Endodermal cell (in vitro differentiated cells): ENCODE measurements around the gene KCNQ1. TPM values are rescaled to one million over a fixed set of nuclear protein-coding genes. Genes with fewer than 3 reads are reported as not detected.

Source experiments
- DNase-seq: peaks from one replicate; pipeline ENCODE4 v3.0.0-alpha.2; 2017
- H3K27ac ChIP-seq: 2 replicates; pipeline ENCODE4 v1.5.1; 2013; ENCODE audit warnings: mild to moderate bottlenecking, low read depth, low read length, moderate library complexity
- H3K27me3 ChIP-seq: 2 replicates; pipeline ENCODE4 v1.6.1; 2013; ENCODE audit warnings: mild to moderate bottlenecking, low read length, moderate library complexity; ENCODE audit not compliant: insufficient read depth, control insufficient read depth, poor library complexity, severe bottlenecking
- H3K36me3 ChIP-seq: 2 replicates; pipeline ENCODE4 v1.7.0; 2013; ENCODE audit warnings: mild to moderate bottlenecking, low read length, moderate library complexity; ENCODE audit not compliant: control insufficient read depth, insufficient read depth
- H3K4me1 ChIP-seq: one replicate; pipeline ENCODE4 v1.7.0; 2013; ENCODE audit warnings: low read length; ENCODE audit not compliant: control insufficient read depth, insufficient read depth
- H3K4me3 ChIP-seq: 2 replicates; pipeline ENCODE4 v1.5.1; 2013; ENCODE audit warnings: mild to moderate bottlenecking, low read length, moderate library complexity
- H3K9ac ChIP-seq: 2 replicates; pipeline ENCODE4 v1.6.1; 2013; ENCODE audit warnings: mild to moderate bottlenecking, low read length, moderate library complexity; ENCODE audit not compliant: poor library complexity, severe bottlenecking; ENCODE audit errors: extremely low read depth
- H3K9me3 ChIP-seq: 2 replicates; pipeline ENCODE4 v1.6.1; 2013; ENCODE audit warnings: mild to moderate bottlenecking, low read length, moderate library complexity; ENCODE audit not compliant: control insufficient read depth
- H3K27ac Mint-ChIP-seq: 2 replicates; pipeline ENCODE4 v1.8.0; 2020; ENCODE audit warnings: mixed read lengths
- H3K27me3 Mint-ChIP-seq: 2 replicates; pipeline ENCODE4 v1.8.0; 2021; ENCODE audit warnings: mild to moderate bottlenecking, mixed read lengths; ENCODE audit not compliant: insufficient read depth
- H3K36me3 Mint-ChIP-seq: 2 replicates; pipeline ENCODE4 v1.8.0; 2020; ENCODE audit warnings: low read depth, mixed read lengths
- H3K4me1 Mint-ChIP-seq: 2 replicates; pipeline ENCODE4 v1.8.0; 2020; ENCODE audit warnings: mixed read lengths
- H3K4me3 Mint-ChIP-seq: 2 replicates; pipeline ENCODE4 v1.8.0; 2020; ENCODE audit warnings: mild to moderate bottlenecking, moderate library complexity, mixed read lengths
- H3K9me3 Mint-ChIP-seq: 2 replicates; pipeline ENCODE4 v1.8.0; 2020; ENCODE audit warnings: mild to moderate bottlenecking, mixed read lengths
- CTCF ChIP-seq: fragments of 200-600 bp; sonication (generic); conservative IDR thresholded peaks from 2 replicates; pipeline ENCODE4 v1.5.0; 2021; ENCODE audit warnings: antibody characterized with exemption, mild to moderate bottlenecking
- WGBS, 2 experiments: methylation state at CpG; one replicate each; pipeline versions ENCODE4 v1.1.5 to v1.1.7; 2013; ENCODE audit warnings: missing lambda C conversion rate in 2 of 2, mixed read lengths in 1 of 2; ENCODE audit not compliant: insufficient coverage in 1 of 2, insufficient read length in 1 of 2; 5-methylcytosine and 5-hydroxymethylcytosine counted together
- total RNA-seq, 2 donors: library from RNA; stranded (reverse); fragmentation: NEBNext Ultra II Directional in 1 of 2; extraction: Animal tissue kit (Norgen Biotek cat#: 25700) in 1 of 2; gene quantifications; 2 replicates in 1 of 2; 3 replicates in 1 of 2; pipeline ENCODE4 v1.2.1, GENCODE V29; 2021

The KCNQ1 gene
- total RNA-seq, 2 donors from 2014 or later, result 1.8 to 3.5 TPM

GRCh38 chr11:2796508-2797113 is 351.8 kb downstream of the KCNQ1 start:
- H3K27me3 ChIP-seq, result peaks cover 9% of the 10 kb centered on the region
- DNase-seq, result peak; percentile 33
- H3K4me3 ChIP-seq, result no peak overlapping the region
- H3K27ac ChIP-seq, result no peak overlapping the region
- Mint-ChIP-seq H3K27ac (no peak overlapping the region), H3K4me3 (no peak overlapping the region), H3K27me3 (peaks cover 69% of the 10 kb centered on the region), H3K36me3 (no peaks in the 10 kb centered on the region), H3K4me1 (no peaks in the 10 kb centered on the region), H3K9me3 (peaks cover 13% of the 10 kb centered on the region)
- H3K9me3 ChIP-seq, result no peaks in the 10 kb centered on the region
- no peak overlapping the region for H3K9ac ChIP-seq
- no peak for TF ChIP-seq CTCF
- no peaks in the 10 kb centered on the region for H3K4me1 ChIP-seq
- H3K36me3 ChIP-seq, result no peaks in the 10 kb centered on the region
- 90 to 91% methylated on average over 21 to 32 of the region's 32 CpGs for WGBS, 2 experiments

GRCh38 chr11:2797121-2797711 is 352.4 kb downstream of the KCNQ1 start:
- 87 to 90% methylated on average over 16 to 22 of the region's 25 CpGs for WGBS, 2 experiments

GRCh38 chr11:2797741-2798361 is 353.0 kb downstream of the KCNQ1 start:
- Histone ChIP-seq H3K27ac (no peak overlapping the region), H3K9me3 (no peaks in the 10 kb centered on the region), H3K36me3 (no peaks in the 10 kb centered on the region), H3K9ac (no peak overlapping the region), H3K4me1 (no peaks in the 10 kb centered on the region), H3K27me3 (no peaks in the 10 kb centered on the region), H3K4me3 (no peak overlapping the region)
- TF ChIP-seq CTCF, result no peak
- Mint-ChIP-seq H3K4me3 (no peak overlapping the region), H3K4me1 (no peaks in the 10 kb centered on the region), H3K27me3 (peaks cover 67% of the 10 kb centered on the region), H3K9me3 (peaks cover 13% of the 10 kb centered on the region), H3K36me3 (no peaks in the 10 kb centered on the region), H3K27ac (no peak overlapping the region)
- WGBS, 2 experiments, result 77 to 93% methylated on average over 2 to 9 of the region's 9 CpGs
- DNase-seq, result peak; percentile 27

More at GRCh38 chr11:2797121-2797711, 352.4 kb downstream of the KCNQ1 start:
- no peak overlapping the region for H3K4me3 Mint-ChIP-seq
- H3K9me3 ChIP-seq, result no peaks in the 10 kb centered on the region
- no peaks in the 10 kb centered on the region for H3K4me1 ChIP-seq
- H3K9me3 Mint-ChIP-seq, result peaks cover 13% of the 10 kb centered on the region
- H3K4me1 Mint-ChIP-seq, result no peaks in the 10 kb centered on the region
- H3K27me3 ChIP-seq, result peaks cover 4% of the 10 kb centered on the region
- no peak overlapping the region for H3K9ac ChIP-seq
- H3K36me3 Mint-ChIP-seq, result no peaks in the 10 kb centered on the region
- no peaks in the 10 kb centered on the region for H3K36me3 ChIP-seq
- TF ChIP-seq CTCF, result no peak
- peak; percentile 45 for DNase-seq
- no peak overlapping the region for H3K4me3 ChIP-seq
- peaks cover 66% of the 10 kb centered on the region for H3K27me3 Mint-ChIP-seq
- no peak overlapping the region for H3K27ac ChIP-seq
- no peak overlapping the region for H3K27ac Mint-ChIP-seq
